HepG2 (cell line): ENCODE measurements around the gene SRSF4. TPM values are rescaled to one million over a fixed set of nuclear protein-coding genes. Genes with fewer than 3 reads are reported as not detected.

Source experiments
- ARID3A ChIP-seq: IDR thresholded peaks from 2 replicates; pipeline ENCODE4 v1.6.1; 2012; ENCODE audit warnings: low read depth, low read length, improper control_type of control experiment
- CCDC6 ChIP-seq: sonication (generic); formaldehyde crosslinking; IDR thresholded peaks from 2 replicates; pipeline ENCODE4 v1.8.1; 2022; ENCODE audit warnings: mild to moderate bottlenecking, missing genetic modification reagents, moderate library complexity
- FOSL1 ChIP-seq: sonication (generic); formaldehyde crosslinking; IDR thresholded peaks from 2 replicates; pipeline ENCODE4 v1.9.0; 2021; ENCODE audit warnings: missing genetic modification reagents, borderline replicate concordance
- FOXK2 ChIP-seq: fragments of 450-650 bp; IDR thresholded peaks from 2 replicates; pipeline ENCODE4 v1.6.1; 2016
- GATAD2A ChIP-seq: IDR thresholded peaks from 2 replicates; pipeline ENCODE4 v1.6.1; 2016
- GMEB2 ChIP-seq: IDR thresholded peaks from 2 replicates; pipeline ENCODE4 v1.6.1; 2016; ENCODE audit warnings: missing biosample characterization, missing genetic modification reagents, low read depth
- HNF1B ChIP-seq: sonication (generic); formaldehyde crosslinking; IDR thresholded peaks from 2 replicates; pipeline ENCODE4 v1.5.1; 2020; ENCODE audit warnings: mild to moderate bottlenecking, moderate library complexity, missing genetic modification reagents
- IRF2 ChIP-seq: IDR thresholded peaks from 2 replicates; pipeline ENCODE4 v1.6.1; 2018; ENCODE audit warnings: missing genetic modification reagents, missing compliant biosample characterization
- MEF2D ChIP-seq: sonication (generic); formaldehyde crosslinking; IDR thresholded peaks from 2 replicates; pipeline ENCODE4 v1.5.1; 2020; ENCODE audit warnings: mild to moderate bottlenecking, missing genetic modification reagents
- MIXL1 ChIP-seq: IDR thresholded peaks from 2 replicates; pipeline ENCODE4 v1.6.1; 2016
- MXD4 ChIP-seq: IDR thresholded peaks from 2 replicates; pipeline ENCODE4 v1.6.1; 2016; ENCODE audit warnings: mild to moderate bottlenecking, missing biosample characterization, missing genetic modification reagents
- PHB2 ChIP-seq: fragments of 450-650 bp; IDR thresholded peaks from 2 replicates; pipeline ENCODE4 v1.6.1; 2018; ENCODE audit not compliant: partially characterized antibody
- SIN3A ChIP-seq: IDR thresholded peaks from 2 replicates; pipeline ENCODE4 v1.6.1; 2011; ENCODE audit warnings: low read depth, mild to moderate bottlenecking, control low read depth, low read length, borderline replicate concordance
- SMC3 ChIP-seq: IDR thresholded peaks from 2 replicates; pipeline ENCODE4 v1.6.1; 2011; ENCODE audit warnings: low read length, improper control_type of control experiment
- SP2 ChIP-seq: sonication (generic); formaldehyde crosslinking; IDR thresholded peaks from 2 replicates; pipeline ENCODE4 v1.5.1; 2020; ENCODE audit warnings: mild to moderate bottlenecking, missing genetic modification reagents
- TFAP4 ChIP-seq: sonication (generic); IDR thresholded peaks from 2 replicates; pipeline ENCODE4 v1.6.1; 2016; ENCODE audit warnings: low read depth, borderline replicate concordance
- ZBTB49 ChIP-seq: sonication (generic); formaldehyde crosslinking; IDR thresholded peaks from 2 replicates; pipeline ENCODE4 v1.4.0; 2020; ENCODE audit warnings: missing genetic modification reagents, borderline replicate concordance
- ZNF17 ChIP-seq: sonication (generic); formaldehyde crosslinking; IDR thresholded peaks from 2 replicates; pipeline ENCODE4 v1.5.0; 2020; ENCODE audit warnings: mild to moderate bottlenecking, missing genetic modification reagents
- ZNF30 ChIP-seq: sonication (generic); formaldehyde crosslinking; IDR thresholded peaks from 2 replicates; pipeline ENCODE4 v1.5.0; 2020; ENCODE audit warnings: mild to moderate bottlenecking, missing genetic modification reagents
- ZNF343 ChIP-seq: sonication (generic); formaldehyde crosslinking; IDR thresholded peaks from 2 replicates; pipeline ENCODE4 v1.4.0; 2020; ENCODE audit warnings: mild to moderate bottlenecking, missing genetic modification reagents
- ZZZ3 ChIP-seq: sonication (generic); formaldehyde crosslinking; IDR thresholded peaks from 2 replicates; pipeline ENCODE4 v1.4.0; 2020; ENCODE audit warnings: missing genetic modification reagents, mild to moderate bottlenecking, borderline replicate concordance
- polyA plus RNA-seq, 8 experiments: library from polyadenylated mRNA; depleted of rRNA in 3 of 8; stranded (reverse) in 7 of 8; unstranded in 1 of 8; fragments of >200 nt; fragmentation: Illumina TruSeq in 4 of 8; extraction: Trizol in 4 of 8; gene quantifications; 2 replicates each; pipeline versions ENCODE4 v1.2.1 to v1.2.3, GENCODE V29; 2011 to 2016; ENCODE audit warnings: low read depth in 4 of 8, missing spikeins in 1 of 8, mixed read lengths in 1 of 8; ENCODE audit not compliant: insufficient read depth in 1 of 8
- total RNA-seq, 5 experiments: library from RNA; depleted of rRNA; stranded (reverse); fragments of >200 nt; fragmentation: Illumina TruSeq; extraction: Trizol; gene quantifications; 2 replicates each; pipeline ENCODE4 v1.2.3, GENCODE V29; 2016; ENCODE audit warnings: low read depth in 1 of 5

SRSF4 gene
- total and polyA plus RNA-seq, 2 of the 13 experiments (the other 11 are each of a cell fraction or from before 2014, with no cell fraction given) = 37.7 to 50.9 TPM

GRCh38 chr1:29202584-29203340 lies 21.1 kb upstream of the SRSF4 start (continued):
- TF ChIP-seq FOSL1 (0 out of 2 replicates have a peak, but pooled peaks have one; percentile 41), ZBTB49 (CRISPR knock-in tag) (no peak), GMEB2 (CRISPR knock-in tag) (no peak), SMC3 (peak; percentile 96), GATAD2A (CRISPR knock-in tag) (peak; percentile 55; the same call in 1 of the 2 replicates), MXD4 (CRISPR knock-in tag) (0 out of 2 replicates have a peak, but pooled peaks have one; percentile 34), FOXK2 (no peak), SIN3A (0 out of 2 replicates have a peak, but pooled peaks have one; percentile 47), ZNF30 (no peak), MEF2D (no peak), IRF2 (peak; percentile 59; the same call in 1 of the 2 replicates), TFAP4 (peak; percentile 90), CCDC6 (CRISPR knock-in tag) (peak; percentile 5; the same call in 1 of the 2 replicates), ZNF343 (CRISPR knock-in tag) (no peak), PHB2 (no peak), MIXL1 (0 out of 2 replicates have a peak, but pooled peaks have one; percentile 41), ARID3A (peak; percentile 40; the same call in 1 of the 2 replicates), HNF1B (0 out of 2 replicates have a peak, but pooled peaks have one; percentile 32), ZZZ3 (CRISPR knock-in tag) (no peak), ZNF17 (CRISPR knock-in tag) (no peak), SP2 (CRISPR knock-in tag) (no peak)
